OCI-LY1 (cell line): ENCODE results near the gene B3GALT2.
"Not testable (repeated sequence)": the region's sequence is repeated elsewhere in the genome, so short reads cannot be mapped to it uniquely, and the experiment has no call there.

Source experiments
- H2AFZ ChIP-seq: fragments of 200-600 bp; sonication (generic), shearing (Covaris generic); 2 replicates; pipeline ENCODE4 v1.6.0; 2014; ENCODE audit warnings: antibody characterized with exemption, mild to moderate bottlenecking, low read length
- H3F3A ChIP-seq: fragments of 200-600 bp; sonication (generic), shearing (Covaris generic); 2 replicates; pipeline ENCODE4 v1.6.0; 2014; ENCODE audit warnings: mild to moderate bottlenecking, antibody characterized with exemption, low read length, moderate library complexity; ENCODE audit not compliant: insufficient read depth
- H3K27ac ChIP-seq: fragments of 200-600 bp; sonication (generic); 2 replicates; pipeline ENCODE4 v1.5.1; 2014; ENCODE audit warnings: low read length, mixed run types, mild to moderate bottlenecking, low read depth; ENCODE audit not compliant: poor library complexity, severe bottlenecking
- H3K27me3 ChIP-seq: fragments of 200-600 bp; sonication (generic); 2 replicates; pipeline ENCODE4 v1.6.0; 2014; ENCODE audit warnings: antibody characterized with exemption, mild to moderate bottlenecking, low read length, moderate library complexity; ENCODE audit not compliant: insufficient read depth
- H3K36me3 ChIP-seq: fragments of 200-600 bp; sonication (generic); 2 replicates; pipeline ENCODE4 v1.6.1; 2014; ENCODE audit warnings: mild to moderate bottlenecking, antibody characterized with exemption, low read length, moderate library complexity, mixed read lengths; ENCODE audit not compliant: insufficient read depth
- H3K4me1 ChIP-seq: fragments of 200-600 bp; sonication (generic); 2 replicates; pipeline ENCODE4 v1.5.1; 2014; ENCODE audit warnings: mild to moderate bottlenecking, low read length, moderate library complexity; ENCODE audit not compliant: insufficient read depth, severe bottlenecking
- H3K4me2 ChIP-seq: fragments of 200-600 bp; sonication (generic), shearing (Covaris generic); 2 replicates; pipeline ENCODE4 v1.6.1; 2014; ENCODE audit warnings: low read length
- H3K4me3 ChIP-seq: fragments of 200-600 bp; sonication (generic); 2 replicates; pipeline ENCODE4 v1.5.1; 2014; ENCODE audit warnings: low read length, low read depth, mild to moderate bottlenecking, mixed read lengths; ENCODE audit not compliant: poor library complexity, severe bottlenecking
- H3K79me2 ChIP-seq: fragments of 200-600 bp; shearing (Covaris generic); 2 replicates; pipeline ENCODE4 v1.6.1; 2016; ENCODE audit warnings: mixed run types, low read length, mixed read lengths; ENCODE audit not compliant: insufficient read depth
- H3K9ac ChIP-seq: fragments of 200-600 bp; sonication (generic), shearing (Covaris generic); 2 replicates; pipeline ENCODE4 v1.6.1; 2014; ENCODE audit warnings: mild to moderate bottlenecking, low read length, mixed read lengths
- H3K9me2 ChIP-seq: fragments of 200-600 bp; sonication (generic), shearing (Covaris generic); 2 replicates; pipeline ENCODE4 v1.6.1; 2014; ENCODE audit warnings: low read depth, mild to moderate bottlenecking, low read length, mixed read lengths
- H3K9me3 ChIP-seq: fragments of 200-600 bp; shearing (Covaris generic); 2 replicates; pipeline ENCODE4 v1.6.1; 2014; ENCODE audit warnings: low read length, mixed read lengths
- H4K20me1 ChIP-seq: fragments of 200-600 bp; sonication (generic), shearing (Covaris generic); 2 replicates; pipeline ENCODE4 v1.6.0; 2016; ENCODE audit warnings: mild to moderate bottlenecking, low read length; ENCODE audit not compliant: insufficient read depth
- EZH2 ChIP-seq: fragments of 200-600 bp; sonication (generic), shearing (Covaris generic); IDR thresholded peaks from 2 replicates; pipeline ENCODE4 v1.8.0; 2017; ENCODE audit warnings: borderline replicate concordance, mixed run types, mild to moderate bottlenecking, antibody characterized with exemption, low read length, moderate library complexity, mixed read lengths
- TF ChIP-seq, protein P1 (sequence below): fragments of 200-600 bp; sonication (generic), shearing (Covaris generic); IDR thresholded peaks from 2 replicates; pipeline ENCODE4 v1.5.1; 2017; ENCODE audit warnings: mild to moderate bottlenecking, antibody characterized with exemption, low read length, moderate library complexity, mixed read lengths

The B3GALT2 gene

DNA sequence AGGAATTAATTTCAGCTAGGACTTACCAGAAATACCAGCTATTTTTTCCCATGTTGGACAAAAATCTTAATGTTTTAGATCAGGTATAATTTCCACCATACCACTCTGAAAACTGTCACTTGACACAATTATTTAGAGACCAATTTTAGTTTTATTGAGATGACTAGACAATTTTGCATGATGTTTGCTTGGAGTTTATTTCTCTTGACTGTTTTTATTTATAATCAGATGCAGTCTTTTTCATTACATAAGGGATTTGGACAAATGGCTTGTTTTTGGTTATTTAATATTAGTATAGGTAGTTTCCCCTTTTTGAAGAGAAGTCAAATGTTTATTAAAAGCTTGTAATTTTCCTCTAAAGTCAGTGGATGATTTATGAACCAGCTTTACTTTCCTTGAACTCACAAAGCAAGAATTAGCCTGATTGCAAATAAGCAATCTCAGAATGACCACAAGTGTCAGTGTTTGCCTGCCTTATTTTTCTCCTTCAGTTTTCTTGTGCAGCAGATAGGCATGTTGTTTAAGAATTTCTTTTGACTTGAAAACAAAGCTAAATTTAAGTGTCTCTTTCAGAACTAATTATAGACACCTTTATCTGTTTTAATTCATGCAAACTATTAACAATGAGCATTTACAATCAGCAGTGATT lies 3.8 kb upstream of the B3GALT2 start:
- peaks cover 27% of the 10 kb centered on the region for H3K36me3 ChIP-seq
- no peak overlapping the region for H3K4me2 ChIP-seq
- H3K27me3 ChIP-seq, result no peaks in the 10 kb centered on the region
- TF ChIP-seq EZH2, result no peak
- TF ChIP-seq, protein P1, sequence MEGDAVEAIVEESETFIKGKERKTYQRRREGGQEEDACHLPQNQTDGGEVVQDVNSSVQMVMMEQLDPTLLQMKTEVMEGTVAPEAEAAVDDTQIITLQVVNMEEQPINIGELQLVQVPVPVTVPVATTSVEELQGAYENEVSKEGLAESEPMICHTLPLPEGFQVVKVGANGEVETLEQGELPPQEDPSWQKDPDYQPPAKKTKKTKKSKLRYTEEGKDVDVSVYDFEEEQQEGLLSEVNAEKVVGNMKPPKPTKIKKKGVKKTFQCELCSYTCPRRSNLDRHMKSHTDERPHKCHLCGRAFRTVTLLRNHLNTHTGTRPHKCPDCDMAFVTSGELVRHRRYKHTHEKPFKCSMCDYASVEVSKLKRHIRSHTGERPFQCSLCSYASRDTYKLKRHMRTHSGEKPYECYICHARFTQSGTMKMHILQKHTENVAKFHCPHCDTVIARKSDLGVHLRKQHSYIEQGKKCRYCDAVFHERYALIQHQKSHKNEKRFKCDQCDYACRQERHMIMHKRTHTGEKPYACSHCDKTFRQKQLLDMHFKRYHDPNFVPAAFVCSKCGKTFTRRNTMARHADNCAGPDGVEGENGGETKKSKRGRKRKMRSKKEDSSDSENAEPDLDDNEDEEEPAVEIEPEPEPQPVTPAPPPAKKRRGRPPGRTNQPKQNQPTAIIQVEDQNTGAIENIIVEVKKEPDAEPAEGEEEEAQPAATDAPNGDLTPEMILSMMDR, result no peak
- H3K9me3 ChIP-seq, result peaks cover 13% of the 10 kb centered on the region
- 0 out of 2 replicates have a peak, but pooled peaks cover 5% of the 10 kb centered on the region for H3F3A ChIP-seq
- peaks cover 42% of the 10 kb centered on the region for H3K79me2 ChIP-seq
- no peak overlapping the region for H3K4me3 ChIP-seq
- no peaks in the 10 kb centered on the region for H4K20me1 ChIP-seq
- H3K27ac ChIP-seq, result no peak overlapping the region
- H3K9ac ChIP-seq, result no peak overlapping the region
- no peak overlapping the region for H2AFZ ChIP-seq
- peaks cover 20% of the 10 kb centered on the region for H3K4me1 ChIP-seq
- H3K9me2 ChIP-seq, result no peaks in the 10 kb centered on the region

DNA sequence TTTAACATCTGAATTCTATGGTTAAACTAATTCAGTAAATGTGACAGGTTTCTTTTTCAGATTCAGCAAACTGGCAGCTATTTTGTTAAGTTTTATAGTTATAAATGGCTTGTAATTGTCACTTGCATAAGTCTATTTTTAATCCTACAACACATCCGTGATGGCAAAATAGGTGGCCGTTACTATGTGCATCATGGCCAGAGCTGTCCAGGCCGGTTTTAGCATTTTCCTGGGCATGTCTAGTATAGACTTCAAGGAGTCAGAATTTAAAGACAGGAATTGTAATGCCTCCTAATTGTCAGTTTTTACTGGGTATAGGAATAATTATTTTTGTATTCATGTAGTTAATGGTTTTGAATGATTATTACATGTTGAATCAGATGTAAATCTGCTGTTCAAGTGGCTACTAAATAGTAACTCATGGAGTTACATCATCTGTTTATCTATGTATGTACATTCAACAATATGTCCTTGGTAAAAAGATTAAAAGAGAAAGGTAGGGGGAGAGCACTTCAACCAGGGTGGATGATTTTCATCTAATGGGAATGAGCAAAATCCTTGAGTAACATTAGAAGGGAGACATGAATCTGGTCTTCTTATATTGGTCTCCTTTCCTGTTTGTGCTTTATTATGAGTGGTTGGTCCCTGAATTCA lies 3.2 kb upstream of the B3GALT2 start:
- H3K4me3 ChIP-seq, result no peak overlapping the region
- H3K4me1 ChIP-seq, result peaks cover 27% of the 10 kb centered on the region
- no peak for TF ChIP-seq EZH2
- H3K9ac ChIP-seq, result no peak overlapping the region
- H2AFZ ChIP-seq, result no peak overlapping the region
- no peak overlapping the region for H3K27ac ChIP-seq
- peaks cover 42% of the 10 kb centered on the region for H3K79me2 ChIP-seq
- no peak overlapping the region for H3K4me2 ChIP-seq
- peaks cover 11% of the 10 kb centered on the region for H3K9me3 ChIP-seq
- H3F3A ChIP-seq, result 0 out of 2 replicates have a peak, but pooled peaks cover 5% of the 10 kb centered on the region
- no peaks in the 10 kb centered on the region for H4K20me1 ChIP-seq
- H3K36me3 ChIP-seq, result peaks cover 27% of the 10 kb centered on the region
- no peaks in the 10 kb centered on the region for H3K27me3 ChIP-seq
- no peaks in the 10 kb centered on the region for H3K9me2 ChIP-seq

DNA sequence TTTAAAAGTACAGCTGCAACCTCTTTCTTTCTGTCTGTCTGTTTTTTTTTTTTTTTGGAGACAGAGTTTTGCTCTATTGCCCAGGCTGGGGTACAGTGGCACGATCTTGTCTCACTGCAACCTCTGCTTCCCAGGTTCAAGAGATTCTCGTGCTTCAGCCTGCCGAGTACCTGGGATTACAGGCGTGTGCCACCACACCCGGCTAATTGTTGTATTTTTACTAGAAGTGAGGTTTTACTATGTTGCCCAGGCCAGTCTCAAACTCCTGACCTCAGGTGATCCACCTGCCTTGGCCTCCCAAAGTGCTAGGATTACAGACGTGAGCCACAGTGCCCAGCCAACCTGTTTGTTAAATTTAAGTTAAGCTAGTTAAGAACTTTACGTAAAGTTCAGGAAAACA lies 2.5 kb upstream of the B3GALT2 start:
- Histone ChIP-seq H3K9me3 (peaks cover 11% of the 10 kb centered on the region), H3K79me2 (peaks cover 49% of the 10 kb centered on the region), H3K36me3 (peaks cover 21% of the 10 kb centered on the region), H3K4me1 (peaks cover 33% of the 10 kb centered on the region)
- not testable (repeated sequence) for H3K4me3 ChIP-seq, H3K27me3 ChIP-seq, H2AFZ ChIP-seq, H3F3A ChIP-seq, H3K4me2 ChIP-seq, H3K9ac ChIP-seq, H4K20me1 ChIP-seq, H3K9me2 ChIP-seq, H3K27ac ChIP-seq

DNA sequence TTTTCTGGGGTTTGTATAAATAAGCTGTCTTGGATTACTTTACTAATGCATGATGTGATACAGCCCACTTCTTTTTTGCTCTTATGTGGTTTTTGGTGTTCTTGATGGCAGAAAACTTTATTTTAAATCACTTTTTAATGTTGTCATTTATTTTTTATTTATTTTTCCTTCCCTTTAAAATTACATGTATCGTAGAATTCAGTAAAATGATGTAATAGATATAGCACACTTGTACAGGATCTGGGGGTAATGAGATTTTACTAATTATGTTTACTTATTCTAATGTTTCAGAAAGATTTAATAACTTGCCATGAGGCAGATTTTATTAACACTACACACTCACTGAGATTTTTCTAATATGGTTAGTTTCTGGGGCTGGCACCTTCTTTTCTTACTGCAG lies 701 bp upstream of the B3GALT2 start:
- Histone ChIP-seq H3K36me3 (peaks cover 8% of the 10 kb centered on the region), H3K4me1 (peaks cover 51% of the 10 kb centered on the region), H3K9me2 (no peaks in the 10 kb centered on the region), H3K9me3 (peaks cover 1% of the 10 kb centered on the region), H3K27ac (no peak overlapping the region), H3K4me3 (no peak overlapping the region), H3K27me3 (no peaks in the 10 kb centered on the region), H4K20me1 (no peaks in the 10 kb centered on the region), H2AFZ (no peak overlapping the region), H3K4me2 (no peak overlapping the region; the same call in 1 of the 2 replicates), H3K9ac (no peak overlapping the region), H3F3A (0 out of 2 replicates have a peak, but pooled peaks cover 9% of the 10 kb centered on the region), H3K79me2 (peaks cover 57% of the 10 kb centered on the region)
- TF ChIP-seq, protein P1, result no peak
- no peak for TF ChIP-seq EZH2
